ENCODE data around the gene HIPK2.

Gene HIPK2

DNA sequence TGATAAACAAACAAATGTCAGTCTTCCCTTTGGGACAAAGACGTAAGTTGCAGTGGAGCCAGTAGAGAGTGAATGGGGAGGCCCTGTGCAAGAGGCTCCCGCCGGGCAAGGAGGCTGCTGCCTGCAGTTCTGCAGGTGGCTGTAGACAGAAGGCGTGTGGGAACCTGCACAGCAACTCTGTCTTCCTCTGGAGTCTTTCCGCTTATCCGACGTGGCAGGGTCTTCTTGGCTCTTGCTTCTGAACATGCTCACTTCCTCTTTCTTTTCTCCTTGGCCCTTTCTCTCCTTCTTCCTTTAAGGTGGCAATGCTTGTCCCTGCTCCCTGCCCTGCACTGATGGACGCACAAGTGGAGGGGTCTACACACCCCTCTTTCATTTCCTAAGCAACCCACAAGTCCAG is 122.5 kb downstream of the HIPK2 start:
- DNase-seq (ENCODE audit: low read depth, low spot score), result no peak
- Histone ChIP-seq H3K9ac (ENCODE audit: insufficient read length) (no peak overlapping the region), H3K9me3 (ENCODE audit: low read depth, low read length) (no peaks in the 10 kb centered on the region), H3K4me3 (no peak overlapping the region), H3K36me3 (ENCODE audit: insufficient read depth, low read length) (no peaks in the 10 kb centered on the region), H3K27ac (no peak overlapping the region)
- TF ChIP-seq EZH2 (IDR thresholded peaks at IDR 0.05) (no peak), POLR2AphosphoS5 (IDR thresholded peaks at IDR 0.05; ENCODE audit: borderline replicate concordance, low read depth, low read length) (no peak), FOXP2 (optimal IDR thresholded peaks at IDR 0.05; ENCODE audit: control extremely low read depth, extremely low read length, insufficient read depth) (no peak)

DNA sequence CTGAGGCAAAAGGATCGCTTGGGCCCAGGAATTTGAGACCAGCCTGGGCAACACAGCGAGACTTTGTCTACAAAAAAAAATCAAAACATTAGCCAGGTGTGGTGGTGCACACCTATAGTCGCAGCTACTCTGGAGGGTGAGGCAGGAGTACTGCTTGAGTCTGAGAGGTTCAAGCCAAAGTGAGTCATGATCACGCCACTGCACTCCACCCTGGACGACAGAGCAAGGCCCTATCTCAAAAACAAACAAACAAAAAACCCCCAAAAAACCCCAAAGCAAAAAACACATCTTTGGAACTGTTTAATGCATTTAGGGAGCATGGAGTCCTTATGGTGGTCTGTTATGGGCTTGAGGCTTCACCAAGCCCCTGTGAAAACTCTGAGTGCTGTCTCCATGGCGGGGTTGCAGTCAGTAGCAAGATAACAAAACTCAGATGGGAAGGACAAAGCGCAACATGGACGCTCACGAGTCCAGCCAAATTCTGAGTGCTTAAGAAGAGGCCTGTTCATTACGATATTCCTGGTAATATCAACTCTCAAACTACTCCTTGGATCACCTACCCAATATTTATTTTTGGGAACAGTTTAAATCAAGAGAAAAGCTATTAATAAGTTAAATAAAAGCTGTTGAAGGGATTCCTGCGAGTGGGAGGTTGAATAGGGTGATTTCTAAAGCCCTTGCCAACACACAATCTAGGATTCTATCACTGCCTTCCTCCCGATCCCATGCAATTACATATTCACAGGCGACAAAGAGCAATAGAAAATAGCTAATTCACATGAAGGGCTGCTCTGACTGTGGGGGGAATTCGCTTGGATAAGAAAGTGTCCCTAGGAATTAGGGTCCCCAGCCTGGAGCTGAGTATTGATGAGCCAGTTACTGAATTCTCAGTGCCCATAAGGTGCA is 123.3 kb downstream of the HIPK2 start:
- Histone ChIP-seq H3K27ac (no peak overlapping the region), H3K9ac (ENCODE audit: insufficient read length) (no peak overlapping the region), H3K9me3 (ENCODE audit: low read depth, low read length) (no peaks in the 10 kb centered on the region), H3K36me3 (ENCODE audit: insufficient read depth, low read length) (no peaks in the 10 kb centered on the region), H3K4me3 (no peak overlapping the region)
- TF ChIP-seq EZH2 (IDR thresholded peaks at IDR 0.05) (no peak), FOXP2 (optimal IDR thresholded peaks at IDR 0.05; ENCODE audit: control extremely low read depth, extremely low read length, insufficient read depth) (no peak), POLR2AphosphoS5 (IDR thresholded peaks at IDR 0.05; ENCODE audit: borderline replicate concordance, low read depth, low read length) (no peak)
- no peak for DNase-seq (ENCODE audit: low read depth, low spot score)

DNA sequence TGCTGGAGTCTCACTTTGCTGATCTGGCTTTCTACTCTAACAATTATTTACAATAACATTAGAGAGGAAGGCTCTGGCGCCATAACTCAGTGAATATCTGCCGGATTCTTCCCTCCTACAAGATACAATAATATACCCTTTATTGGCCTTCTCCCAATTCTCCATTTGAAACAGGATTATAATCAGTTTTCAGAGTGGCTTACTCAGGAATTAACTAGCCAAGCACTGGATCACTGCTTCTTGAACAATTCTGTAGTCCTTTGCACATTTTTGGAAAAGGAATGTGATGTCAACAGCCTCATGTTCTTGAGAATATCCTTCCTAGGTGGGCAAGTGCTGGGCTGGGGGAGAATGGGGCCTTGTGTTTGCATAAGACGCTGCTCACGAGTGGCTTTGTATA is 125.9 kb downstream of the HIPK2 start:
- no peak overlapping the region for H3K27ac ChIP-seq
- no peak overlapping the region for H3K9ac ChIP-seq (ENCODE audit: insufficient read length)
- no peak for TF ChIP-seq POLR2AphosphoS5 (IDR thresholded peaks at IDR 0.05; ENCODE audit: borderline replicate concordance, low read depth, low read length)
- no peak for TF ChIP-seq EZH2 (IDR thresholded peaks at IDR 0.05)
- TF ChIP-seq FOXP2 (optimal IDR thresholded peaks at IDR 0.05; ENCODE audit: control extremely low read depth, extremely low read length, insufficient read depth), result no peak
- H3K4me3 ChIP-seq, result no peak overlapping the region
- no peaks in the 10 kb centered on the region for H3K36me3 ChIP-seq (ENCODE audit: insufficient read depth, low read length)
- no peak for DNase-seq (ENCODE audit: low read depth, low spot score)
- H3K9me3 ChIP-seq (ENCODE audit: low read depth, low read length), result no peaks in the 10 kb centered on the region

DNA sequence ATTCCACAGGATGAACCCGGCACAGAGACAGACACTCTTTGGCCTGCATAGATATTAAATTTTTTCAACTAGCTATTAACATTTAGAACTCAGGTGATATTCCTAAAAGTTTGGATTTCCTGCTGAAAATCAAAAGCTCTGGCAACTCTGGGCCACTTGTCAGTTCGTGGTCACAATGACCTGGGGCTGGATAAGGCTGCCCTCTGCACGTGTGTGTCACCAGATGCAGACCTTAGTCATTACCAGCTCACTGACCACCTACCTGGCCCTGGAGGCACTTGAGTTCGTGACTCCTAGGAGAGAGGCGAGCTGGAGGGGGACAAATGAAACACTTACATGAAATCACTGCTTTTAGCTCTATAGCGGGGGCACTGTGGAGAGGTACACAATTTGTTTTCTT is 126.5 kb downstream of the HIPK2 start:
- H3K9me3 ChIP-seq (ENCODE audit: low read depth, low read length), result no peaks in the 10 kb centered on the region
- no peak for TF ChIP-seq FOXP2 (optimal IDR thresholded peaks at IDR 0.05; ENCODE audit: control extremely low read depth, extremely low read length, insufficient read depth)
- no peak for TF ChIP-seq EZH2 (IDR thresholded peaks at IDR 0.05)
- TF ChIP-seq POLR2AphosphoS5 (IDR thresholded peaks at IDR 0.05; ENCODE audit: borderline replicate concordance, low read depth, low read length), result no peak
- no peak overlapping the region for H3K4me3 ChIP-seq
- H3K27ac ChIP-seq, result no peak overlapping the region
- no peak for DNase-seq (ENCODE audit: low read depth, low spot score)
- H3K9ac ChIP-seq (ENCODE audit: insufficient read length), result no peak overlapping the region
- H3K36me3 ChIP-seq (ENCODE audit: insufficient read depth, low read length), result no peaks in the 10 kb centered on the region

DNA sequence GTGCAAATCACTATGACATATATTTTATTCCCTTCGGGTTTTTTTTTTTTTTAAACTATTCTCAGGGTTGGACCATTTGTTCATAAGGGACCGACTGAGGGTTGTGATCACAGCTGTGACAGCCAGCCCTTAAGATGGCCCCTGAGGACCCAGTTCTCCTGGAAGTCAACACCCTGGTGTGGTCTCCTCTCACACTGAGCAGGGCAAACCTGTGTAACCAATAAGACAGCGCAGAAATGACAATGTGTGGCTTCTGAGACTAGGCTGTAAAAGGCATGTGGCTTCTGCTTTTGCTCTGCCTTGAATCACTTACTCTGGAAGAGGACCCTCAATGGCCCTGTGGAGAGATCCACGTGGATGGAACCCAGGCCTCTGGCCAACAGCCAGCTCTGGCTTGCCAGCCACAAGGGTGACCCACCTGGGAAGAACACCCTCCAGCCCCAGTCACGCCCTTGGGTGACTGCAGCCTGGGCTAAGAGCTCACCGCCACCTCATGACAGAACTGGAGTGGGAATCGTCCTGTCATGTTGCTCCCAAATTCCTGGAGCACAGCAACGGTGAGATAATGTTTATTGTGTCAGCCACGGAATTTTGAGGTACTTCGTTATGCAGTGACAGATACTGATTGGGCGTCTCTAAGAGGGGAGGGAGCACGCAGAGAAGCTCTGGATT is 127.2 kb downstream of the HIPK2 start:
- no peaks in the 10 kb centered on the region for H3K9me3 ChIP-seq (ENCODE audit: low read depth, low read length)
- no peak for DNase-seq (ENCODE audit: low read depth, low spot score)
- H3K27ac ChIP-seq, result no peak overlapping the region
- H3K4me3 ChIP-seq, result no peak overlapping the region
- no peak overlapping the region for H3K9ac ChIP-seq (ENCODE audit: insufficient read length)
- no peak for TF ChIP-seq FOXP2 (optimal IDR thresholded peaks at IDR 0.05; ENCODE audit: control extremely low read depth, extremely low read length, insufficient read depth)
- no peak for TF ChIP-seq POLR2AphosphoS5 (IDR thresholded peaks at IDR 0.05; ENCODE audit: borderline replicate concordance, low read depth, low read length)
- TF ChIP-seq EZH2 (IDR thresholded peaks at IDR 0.05), result no peak
- no peaks in the 10 kb centered on the region for H3K36me3 ChIP-seq (ENCODE audit: insufficient read depth, low read length)

DNA sequence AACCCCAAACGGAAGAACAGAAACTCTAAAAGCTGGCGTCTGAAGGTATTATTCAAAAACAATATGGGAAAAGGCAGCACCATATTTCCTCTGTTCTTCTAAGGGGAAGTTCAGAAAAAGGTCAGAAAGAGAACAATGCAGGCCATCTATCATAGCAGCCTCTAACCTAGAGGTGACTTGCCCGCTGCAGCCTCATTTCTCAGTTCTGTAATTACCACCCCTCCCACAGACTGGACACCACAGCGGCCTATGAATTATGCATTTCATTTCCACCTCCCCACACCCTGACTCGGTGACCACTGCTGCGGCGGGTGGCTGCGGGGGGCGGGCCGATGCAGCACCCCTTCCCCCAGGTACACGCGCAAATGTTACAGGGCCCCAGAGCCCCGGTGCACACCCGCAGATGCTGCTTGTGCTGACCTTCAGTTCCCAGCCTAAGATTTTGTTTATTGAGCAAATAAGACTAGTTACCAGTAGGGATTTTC is 128.8 kb downstream of the HIPK2 start:
- no peaks in the 10 kb centered on the region for H3K9me3 ChIP-seq (ENCODE audit: low read depth, low read length)
- no peaks in the 10 kb centered on the region for H3K36me3 ChIP-seq (ENCODE audit: insufficient read depth, low read length)
- H3K4me3 ChIP-seq, result no peak overlapping the region
- TF ChIP-seq POLR2AphosphoS5 (IDR thresholded peaks at IDR 0.05; ENCODE audit: borderline replicate concordance, low read depth, low read length) (no peak), FOXP2 (optimal IDR thresholded peaks at IDR 0.05; ENCODE audit: control extremely low read depth, extremely low read length, insufficient read depth) (no peak), EZH2 (IDR thresholded peaks at IDR 0.05) (no peak)
- DNase-seq (ENCODE audit: low read depth, low spot score), result no peak
- H3K27ac ChIP-seq, result no peak overlapping the region
- H3K9ac ChIP-seq (ENCODE audit: insufficient read length), result no peak overlapping the region

DNA sequence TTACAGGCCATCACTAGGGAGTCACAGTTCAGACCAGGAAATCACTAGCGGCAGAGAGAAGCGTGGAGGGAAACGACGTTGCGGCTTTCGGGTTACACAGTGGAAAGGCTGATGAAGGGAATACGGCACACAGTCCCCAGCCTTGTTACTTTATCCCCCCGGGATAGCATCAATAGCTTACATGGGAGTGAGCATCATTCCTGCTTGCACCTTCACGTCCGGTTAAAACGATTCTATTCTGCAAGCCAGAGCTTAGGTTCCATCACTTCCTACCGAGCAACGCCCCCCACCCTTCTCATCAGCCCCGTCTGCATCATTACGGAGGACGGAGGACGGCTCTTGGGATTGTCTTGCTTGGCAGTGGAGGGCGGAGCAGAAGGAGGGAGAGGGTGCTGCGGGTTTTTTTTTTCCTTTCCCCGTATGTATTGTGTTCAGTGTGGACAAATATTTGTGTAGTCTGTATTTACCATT is 129.4 kb downstream of the HIPK2 start:
- no peak overlapping the region for H3K27ac ChIP-seq
- no peaks in the 10 kb centered on the region for H3K9me3 ChIP-seq (ENCODE audit: low read depth, low read length)
- no peak overlapping the region for H3K4me3 ChIP-seq
- DNase-seq (ENCODE audit: low read depth, low spot score), result no peak
- no peak overlapping the region for H3K9ac ChIP-seq (ENCODE audit: insufficient read length)
- no peaks in the 10 kb centered on the region for H3K36me3 ChIP-seq (ENCODE audit: insufficient read depth, low read length)
- no peak for TF ChIP-seq EZH2 (IDR thresholded peaks at IDR 0.05)
- no peak for TF ChIP-seq FOXP2 (optimal IDR thresholded peaks at IDR 0.05; ENCODE audit: control extremely low read depth, extremely low read length, insufficient read depth)
- TF ChIP-seq POLR2AphosphoS5 (IDR thresholded peaks at IDR 0.05; ENCODE audit: borderline replicate concordance, low read depth, low read length), result no peak

DNA sequence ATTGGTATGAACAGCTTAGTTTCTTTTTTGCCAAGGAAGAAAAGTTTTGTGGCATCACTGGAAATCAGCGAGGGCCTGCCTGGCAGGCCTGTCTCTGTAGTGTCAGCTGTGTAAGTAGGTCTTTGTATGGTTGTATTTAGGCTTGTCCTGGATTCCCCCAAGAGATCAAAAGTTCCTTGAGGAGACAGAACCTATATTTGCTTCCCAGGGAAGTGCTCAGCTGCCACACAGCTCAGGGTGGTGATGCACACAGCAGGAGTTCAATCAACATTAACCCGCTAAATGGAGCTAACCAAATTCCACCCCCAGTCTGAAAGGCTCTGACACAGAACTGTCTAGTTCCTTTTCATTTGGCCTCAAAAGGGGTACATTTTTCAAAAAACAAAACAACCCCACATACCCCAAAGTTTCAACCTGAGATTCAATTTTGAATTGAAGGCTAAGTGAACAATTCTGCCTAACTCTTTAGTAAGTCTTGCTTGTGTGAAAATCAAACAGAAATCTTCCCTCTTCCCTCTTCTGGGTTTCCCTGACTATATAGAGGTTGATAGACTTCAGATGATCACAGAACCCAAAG is 129.9 kb downstream of the HIPK2 start:
- Histone ChIP-seq H3K4me3 (no peak overlapping the region), H3K9me3 (ENCODE audit: low read depth, low read length) (no peaks in the 10 kb centered on the region), H3K27ac (no peak overlapping the region), H3K9ac (ENCODE audit: insufficient read length) (no peak overlapping the region), H3K36me3 (ENCODE audit: insufficient read depth, low read length) (no peaks in the 10 kb centered on the region)
- TF ChIP-seq FOXP2 (optimal IDR thresholded peaks at IDR 0.05; ENCODE audit: control extremely low read depth, extremely low read length, insufficient read depth) (no peak), POLR2AphosphoS5 (IDR thresholded peaks at IDR 0.05; ENCODE audit: borderline replicate concordance, low read depth, low read length) (no peak), EZH2 (IDR thresholded peaks at IDR 0.05) (no peak)
- DNase-seq (ENCODE audit: low read depth, low spot score), result no peak
